HEK293 (cell line): ENCODE measurements around the gene RBM10.

Experiments used
- BCL6B ChIP-seq: fragments of 450-650 bp; formaldehyde crosslinking; IDR thresholded peaks from 2 replicates; pipeline ENCODE4 v1.5.1; 2017; ENCODE audit warnings: missing biosample characterization, missing genetic modification characterization
- HOXC10 ChIP-seq: sonication (generic); formaldehyde crosslinking; IDR thresholded peaks from 2 replicates; pipeline ENCODE4 v1.8.1; 2023; ENCODE audit warnings: mild to moderate bottlenecking, missing genetic modification reagents
- KLF16 ChIP-seq: fragments of 450-650 bp; formaldehyde crosslinking; IDR thresholded peaks from 2 replicates; pipeline ENCODE4 v1.5.1; 2017; ENCODE audit warnings: missing biosample characterization, missing genetic modification characterization
- MYNN ChIP-seq: fragments of 450-650 bp; formaldehyde crosslinking; IDR thresholded peaks from 2 replicates; pipeline ENCODE4 v1.5.1; 2016; ENCODE audit warnings: missing biosample characterization, missing genetic modification characterization, borderline replicate concordance
- PBX3 ChIP-seq: sonication (generic); formaldehyde crosslinking; IDR thresholded peaks from 2 replicates; pipeline ENCODE4 v1.8.1; 2022; ENCODE audit warnings: mild to moderate bottlenecking, moderate library complexity, missing genetic modification reagents
- SP3 ChIP-seq: fragments of 450-650 bp; formaldehyde crosslinking; IDR thresholded peaks from 2 replicates; pipeline ENCODE4 v1.5.1; 2016; ENCODE audit warnings: missing biosample characterization, missing genetic modification characterization
- SP7 ChIP-seq: fragments of 450-650 bp; formaldehyde crosslinking; IDR thresholded peaks from 2 replicates; pipeline ENCODE4 v1.5.1; 2016; ENCODE audit warnings: missing biosample characterization, missing genetic modification characterization
- ZBTB1 ChIP-seq: fragments of 450-650 bp; formaldehyde crosslinking; IDR thresholded peaks from 2 replicates; pipeline ENCODE4 v1.5.1; 2016; ENCODE audit warnings: missing biosample characterization, missing genetic modification characterization
- ZBTB44 ChIP-seq: fragments of 450-650 bp; IDR thresholded peaks from 2 replicates; pipeline ENCODE4 v1.5.1; 2018; ENCODE audit warnings: missing biosample characterization, mild to moderate bottlenecking, missing genetic modification characterization
- ZBTB7A ChIP-seq: fragments of 450-650 bp; formaldehyde crosslinking; IDR thresholded peaks from 2 replicates; pipeline ENCODE4 v1.5.1; 2016; ENCODE audit warnings: low read depth, missing biosample characterization, missing genetic modification characterization
- ZEB2 ChIP-seq: fragments of 450-650 bp; formaldehyde crosslinking; IDR thresholded peaks from 2 replicates; pipeline ENCODE4 v1.5.1; 2016; ENCODE audit warnings: missing biosample characterization, missing genetic modification characterization
- ZFP37 ChIP-seq: fragments of 450-650 bp; formaldehyde crosslinking; IDR thresholded peaks from 2 replicates; pipeline ENCODE4 v1.5.1; 2016; ENCODE audit warnings: missing biosample characterization, missing genetic modification characterization
- ZFP69B ChIP-seq: fragments of 450-650 bp; formaldehyde crosslinking; IDR thresholded peaks from 2 replicates; pipeline ENCODE4 v1.5.1; 2016; ENCODE audit warnings: missing biosample characterization, missing genetic modification characterization
- ZNF138 ChIP-seq: fragments of 450-650 bp; formaldehyde crosslinking; IDR thresholded peaks from 2 replicates; pipeline ENCODE4 v1.5.1; 2016; ENCODE audit warnings: missing biosample characterization, missing genetic modification characterization, borderline replicate concordance
- ZNF146 ChIP-seq: fragments of 450-650 bp; formaldehyde crosslinking; IDR thresholded peaks from 2 replicates; pipeline ENCODE4 v1.5.1; 2016; ENCODE audit warnings: missing biosample characterization, missing genetic modification characterization
- ZNF16 ChIP-seq: fragments of 450-650 bp; formaldehyde crosslinking; IDR thresholded peaks from 2 replicates; pipeline ENCODE4 v1.5.1; 2016; ENCODE audit warnings: low read depth, missing biosample characterization, missing genetic modification characterization
- ZNF175 ChIP-seq: fragments of 450-650 bp; formaldehyde crosslinking; IDR thresholded peaks from 2 replicates; pipeline ENCODE4 v1.5.1; 2016; ENCODE audit warnings: missing biosample characterization, missing genetic modification characterization
- ZNF2 ChIP-seq: fragments of 450-650 bp; formaldehyde crosslinking; IDR thresholded peaks from 2 replicates; pipeline ENCODE4 v1.5.1; 2016; ENCODE audit warnings: missing biosample characterization, missing genetic modification characterization
- ZNF221 ChIP-seq: fragments of 450-650 bp; formaldehyde crosslinking; IDR thresholded peaks from 2 replicates; pipeline ENCODE4 v1.5.1; 2017; ENCODE audit warnings: missing biosample characterization, missing genetic modification characterization, borderline replicate concordance
- ZNF292 ChIP-seq: fragments of 450-650 bp; formaldehyde crosslinking; IDR thresholded peaks from 2 replicates; pipeline ENCODE4 v1.5.1; 2016; ENCODE audit warnings: low read depth, missing biosample characterization, missing genetic modification characterization, borderline replicate concordance
- ZNF391 ChIP-seq: fragments of 450-650 bp; formaldehyde crosslinking; IDR thresholded peaks from 2 replicates; pipeline ENCODE4 v1.5.1; 2016; ENCODE audit warnings: low read depth, missing biosample characterization, missing genetic modification characterization, borderline replicate concordance
- ZNF501 ChIP-seq: fragments of 450-650 bp; formaldehyde crosslinking; IDR thresholded peaks from 2 replicates; pipeline ENCODE4 v1.5.1; 2016; ENCODE audit warnings: missing biosample characterization, missing genetic modification characterization
- ZNF514 ChIP-seq: fragments of 450-650 bp; formaldehyde crosslinking; IDR thresholded peaks from 2 replicates; pipeline ENCODE4 v1.5.1; 2016; ENCODE audit warnings: missing biosample characterization, missing genetic modification characterization
- ZNF521 ChIP-seq: fragments of 450-650 bp; formaldehyde crosslinking; IDR thresholded peaks from 2 replicates; pipeline ENCODE4 v1.5.1; 2017; ENCODE audit warnings: missing biosample characterization, mild to moderate bottlenecking, missing genetic modification characterization
- ZNF529 ChIP-seq: fragments of 450-650 bp; formaldehyde crosslinking; IDR thresholded peaks from 2 replicates; pipeline ENCODE4 v1.5.1; 2017; ENCODE audit warnings: missing genetic modification characterization, missing biosample characterization; ENCODE audit not compliant: insufficient replicate concordance
- ZNF558 ChIP-seq: fragments of 450-650 bp; formaldehyde crosslinking; IDR thresholded peaks from 2 replicates; pipeline ENCODE4 v1.5.1; 2016; ENCODE audit warnings: missing biosample characterization, missing genetic modification characterization
- ZNF677 ChIP-seq: fragments of 450-650 bp; IDR thresholded peaks from 2 replicates; pipeline ENCODE4 v1.5.0; 2018; ENCODE audit warnings: missing biosample characterization, mild to moderate bottlenecking, missing genetic modification characterization, moderate library complexity
- ZNF747 ChIP-seq: fragments of 450-650 bp; formaldehyde crosslinking; IDR thresholded peaks from 2 replicates; pipeline ENCODE4 v1.5.1; 2016; ENCODE audit warnings: missing biosample characterization, missing genetic modification characterization
- ZNF792 ChIP-seq: fragments of 450-650 bp; formaldehyde crosslinking; IDR thresholded peaks from 2 replicates; pipeline ENCODE4 v1.5.1; 2016; ENCODE audit warnings: missing biosample characterization, missing genetic modification characterization
- TF ChIP-seq, protein P1 (sequence below): fragments of 450-650 bp; formaldehyde crosslinking; IDR thresholded peaks from 2 replicates; pipeline ENCODE4 v1.5.1; 2016; ENCODE audit warnings: missing biosample characterization, missing genetic modification characterization
- TF ChIP-seq, protein P2 (sequence below): fragments of 450-650 bp; IDR thresholded peaks from 2 replicates; pipeline ENCODE4 v1.5.1; 2018; ENCODE audit warnings: missing biosample characterization, missing genetic modification characterization

The RBM10 gene

DNA sequence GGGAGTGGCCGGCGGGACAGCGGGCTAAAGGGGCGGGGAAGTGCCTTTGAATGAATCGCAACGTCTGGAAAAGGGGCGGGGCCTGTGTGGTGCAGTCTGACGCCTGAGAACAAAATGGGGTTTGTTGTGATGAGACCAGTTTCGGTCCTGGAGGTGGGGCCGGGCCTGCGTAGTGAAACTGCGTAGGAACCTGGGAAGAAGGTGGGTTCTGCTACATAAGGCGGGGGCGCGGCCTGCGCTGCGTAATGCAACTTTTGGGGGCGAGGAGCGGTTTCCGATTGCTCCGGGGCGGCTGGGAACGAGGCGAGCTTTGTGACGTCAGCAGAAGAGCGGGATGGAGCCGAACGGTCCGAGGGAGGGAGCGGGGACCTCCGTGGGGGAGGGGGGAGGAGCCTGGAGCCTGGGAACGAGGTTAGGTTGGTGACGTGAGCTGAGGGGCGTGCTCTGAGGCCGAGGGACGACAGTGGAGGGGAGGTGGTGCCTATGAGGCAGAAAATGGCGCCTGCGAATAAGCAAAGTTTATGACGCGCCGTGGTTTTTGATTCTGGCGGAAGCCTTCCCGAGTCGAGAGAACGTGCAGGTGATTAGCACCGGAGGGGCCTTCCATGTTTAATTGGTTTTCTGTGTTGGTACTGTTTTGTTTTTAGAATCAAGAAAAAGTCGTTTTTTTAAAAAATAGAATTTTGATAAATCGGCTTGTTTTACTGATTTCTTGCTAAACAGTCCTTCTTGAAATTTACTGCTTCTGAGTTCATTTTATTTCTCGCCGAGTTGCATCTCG lies 88.5 kb downstream of the RBM10 start (continued):
- TF ChIP-seq BCL6B (tag by site-specific recombination) (no peak), ZNF146 (tag by site-specific recombination) (no peak), HOXC10 (CRISPR knock-in tag) (no peak), ZNF175 (no peak), MYNN (tag by site-specific recombination) (no peak), ZNF677 (tag by site-specific recombination) (no peak), ZNF529 (tag by site-specific recombination) (no peak), ZNF747 (tag by site-specific recombination) (no peak), ZNF391 (no peak), ZFP69B (peak; percentile 65; the same call in 1 of the 2 replicates), KLF16 (no peak), ZNF138 (tag by site-specific recombination) (no peak), ZNF558 (no peak), ZFP37 (no peak), SP3 (tag by site-specific recombination) (peak; percentile 92), SP7 (tag by site-specific recombination) (no peak), ZNF514 (tag by site-specific recombination) (no peak), ZNF792 (no peak), ZBTB1 (tag by site-specific recombination) (no peak), ZNF292 (tag by site-specific recombination) (no peak), ZEB2 (tag by site-specific recombination) (peak; percentile 88), ZNF501 (tag by site-specific recombination) (no peak; the same call in 1 of the 2 replicates), ZNF221 (tag by site-specific recombination) (no peak), ZBTB44 (tag by site-specific recombination) (no peak; the same call in 1 of the 2 replicates), ZNF16 (tag by site-specific recombination) (no peak), ZBTB7A (tag by site-specific recombination) (no peak), PBX3 (CRISPR knock-in tag) (no peak; the same call in 1 of the 2 replicates), ZNF2 (tag by site-specific recombination) (no peak), ZNF521 (tag by site-specific recombination) (no peak)
- TF ChIP-seq, protein P1, sequence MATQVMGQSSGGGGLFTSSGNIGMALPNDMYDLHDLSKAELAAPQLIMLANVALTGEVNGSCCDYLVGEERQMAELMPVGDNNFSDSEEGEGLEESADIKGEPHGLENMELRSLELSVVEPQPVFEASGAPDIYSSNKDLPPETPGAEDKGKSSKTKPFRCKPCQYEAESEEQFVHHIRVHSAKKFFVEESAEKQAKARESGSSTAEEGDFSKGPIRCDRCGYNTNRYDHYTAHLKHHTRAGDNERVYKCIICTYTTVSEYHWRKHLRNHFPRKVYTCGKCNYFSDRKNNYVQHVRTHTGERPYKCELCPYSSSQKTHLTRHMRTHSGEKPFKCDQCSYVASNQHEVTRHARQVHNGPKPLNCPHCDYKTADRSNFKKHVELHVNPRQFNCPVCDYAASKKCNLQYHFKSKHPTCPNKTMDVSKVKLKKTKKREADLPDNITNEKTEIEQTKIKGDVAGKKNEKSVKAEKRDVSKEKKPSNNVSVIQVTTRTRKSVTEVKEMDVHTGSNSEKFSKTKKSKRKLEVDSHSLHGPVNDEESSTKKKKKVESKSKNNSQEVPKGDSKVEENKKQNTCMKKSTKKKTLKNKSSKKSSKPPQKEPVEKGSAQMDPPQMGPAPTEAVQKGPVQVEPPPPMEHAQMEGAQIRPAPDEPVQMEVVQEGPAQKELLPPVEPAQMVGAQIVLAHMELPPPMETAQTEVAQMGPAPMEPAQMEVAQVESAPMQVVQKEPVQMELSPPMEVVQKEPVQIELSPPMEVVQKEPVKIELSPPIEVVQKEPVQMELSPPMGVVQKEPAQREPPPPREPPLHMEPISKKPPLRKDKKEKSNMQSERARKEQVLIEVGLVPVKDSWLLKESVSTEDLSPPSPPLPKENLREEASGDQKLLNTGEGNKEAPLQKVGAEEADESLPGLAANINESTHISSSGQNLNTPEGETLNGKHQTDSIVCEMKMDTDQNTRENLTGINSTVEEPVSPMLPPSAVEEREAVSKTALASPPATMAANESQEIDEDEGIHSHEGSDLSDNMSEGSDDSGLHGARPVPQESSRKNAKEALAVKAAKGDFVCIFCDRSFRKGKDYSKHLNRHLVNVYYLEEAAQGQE: no peak
- TF ChIP-seq, protein P2, sequence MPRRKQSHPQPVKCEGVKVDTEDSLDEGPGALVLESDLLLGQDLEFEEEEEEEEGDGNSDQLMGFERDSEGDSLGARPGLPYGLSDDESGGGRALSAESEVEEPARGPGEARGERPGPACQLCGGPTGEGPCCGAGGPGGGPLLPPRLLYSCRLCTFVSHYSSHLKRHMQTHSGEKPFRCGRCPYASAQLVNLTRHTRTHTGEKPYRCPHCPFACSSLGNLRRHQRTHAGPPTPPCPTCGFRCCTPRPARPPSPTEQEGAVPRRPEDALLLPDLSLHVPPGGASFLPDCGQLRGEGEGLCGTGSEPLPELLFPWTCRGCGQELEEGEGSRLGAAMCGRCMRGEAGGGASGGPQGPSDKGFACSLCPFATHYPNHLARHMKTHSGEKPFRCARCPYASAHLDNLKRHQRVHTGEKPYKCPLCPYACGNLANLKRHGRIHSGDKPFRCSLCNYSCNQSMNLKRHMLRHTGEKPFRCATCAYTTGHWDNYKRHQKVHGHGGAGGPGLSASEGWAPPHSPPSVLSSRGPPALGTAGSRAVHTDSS (tag by site-specific recombination): no peak
